Activated CD4-positive, alpha-beta T cell treated with anti-CD3 and anti-CD28 coated beads, Interleukin-2, amount 10 ng/mL, durations not matched to agents 7 days and 5 days (primary cell): ENCODE data around the gene TECTB. TPM values are rescaled to one million over a fixed set of nuclear protein-coding genes. Genes with fewer than 3 reads are reported as not detected.

Experiments used
- CTCF ChIA-PET: fragments of 350-600 bp; sonication (Branson Sonifier 250); formaldehyde crosslinking; loops from one replicate; lab custom pipeline; 2021; ENCODE audit warnings: antibody characterized with exemption; lab: Charles Lee
- POLR2A ChIA-PET: fragments of 350-600 bp; sonication (Branson Sonifier 250); formaldehyde crosslinking; loops from one replicate; lab custom pipeline; 2021; ENCODE audit warnings: antibody characterized with exemption; lab: Charles Lee
- DNase-seq: peaks from one replicate; pipeline ENCODE4 v3.0.0-alpha.2; 2020
- H3K27ac Mint-ChIP-seq: one replicate; pipeline ENCODE4 v1.8.0; 2021; ENCODE audit warnings: mild to moderate bottlenecking, moderate library complexity, mixed read lengths
- H3K27me3 Mint-ChIP-seq: one replicate; pipeline ENCODE4 v1.8.0; 2021; ENCODE audit warnings: mixed read lengths
- H3K36me3 Mint-ChIP-seq: one replicate; pipeline ENCODE4 v1.8.0; 2021; ENCODE audit warnings: low read depth, mixed read lengths
- H3K4me1 Mint-ChIP-seq: one replicate; pipeline ENCODE4 v1.8.0; 2021; ENCODE audit warnings: mixed read lengths
- H3K4me3 Mint-ChIP-seq: one replicate; pipeline ENCODE4 v1.8.0; 2021; ENCODE audit warnings: mild to moderate bottlenecking, moderate library complexity, mixed read lengths
- H3K9me3 Mint-ChIP-seq: one replicate; pipeline ENCODE4 v1.8.0; 2021; ENCODE audit warnings: mixed read lengths
- total RNA-seq, 2 experiments: library from RNA; stranded (reverse); gene quantifications; one replicate each; pipeline ENCODE4 v1.2.3, GENCODE V29; 2021

The TECTB gene
- total RNA-seq, 2 experiments from 2014 or later: not detected

- no peak overlapping the region for H3K4me3 Mint-ChIP-seq
- H3K36me3 Mint-ChIP-seq: no peaks in the 10 kb centered on the region
- no peak for DNase-seq
- ChIA-PET CTCF (interaction anchor here (0.6 kb wide), 1 partner anchor 1928 kb away, joined by 10 read pairs; no protein-coding TSS in a partner anchor), POLR2A (no interaction called here)
- peaks cover 16% of the 10 kb centered on the region for H3K27me3 Mint-ChIP-seq
- no peaks in the 10 kb centered on the region for H3K9me3 Mint-ChIP-seq
- no peak overlapping the region for H3K27ac Mint-ChIP-seq
- H3K4me1 Mint-ChIP-seq: no peaks in the 10 kb centered on the region
Observed at GRCh38 chr10:112280205-112280921, 2.8 kb upstream of the TECTB start.

DNA sequence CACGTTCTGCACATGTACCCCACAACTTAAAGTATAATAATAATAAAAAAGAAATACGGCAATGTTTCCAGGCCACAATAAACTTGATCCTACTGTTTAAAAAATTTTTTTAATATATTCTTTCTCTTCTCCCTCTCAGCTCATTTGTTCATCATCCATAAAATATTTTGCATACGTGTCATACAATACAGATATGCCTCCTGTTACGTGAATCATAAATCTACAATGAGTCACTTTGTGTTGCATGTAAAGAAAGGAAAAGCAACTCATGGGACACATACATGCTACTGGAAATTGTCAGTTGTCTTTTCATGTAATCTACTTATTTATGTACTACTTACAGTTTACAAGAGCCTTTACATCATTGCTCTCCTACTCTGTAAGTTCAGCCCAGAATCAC lies 1.1 kb upstream of the TECTB start:
- Mint-ChIP-seq H3K4me3 (no peak overlapping the region), H3K27me3 (peaks cover 16% of the 10 kb centered on the region), H3K4me1 (no peaks in the 10 kb centered on the region), H3K27ac (no peak overlapping the region), H3K36me3 (no peaks in the 10 kb centered on the region), H3K9me3 (no peaks in the 10 kb centered on the region)
- CTCF ChIA-PET: no interaction called here
- POLR2A ChIA-PET: no interaction called here
- no peak for DNase-seq

DNA sequence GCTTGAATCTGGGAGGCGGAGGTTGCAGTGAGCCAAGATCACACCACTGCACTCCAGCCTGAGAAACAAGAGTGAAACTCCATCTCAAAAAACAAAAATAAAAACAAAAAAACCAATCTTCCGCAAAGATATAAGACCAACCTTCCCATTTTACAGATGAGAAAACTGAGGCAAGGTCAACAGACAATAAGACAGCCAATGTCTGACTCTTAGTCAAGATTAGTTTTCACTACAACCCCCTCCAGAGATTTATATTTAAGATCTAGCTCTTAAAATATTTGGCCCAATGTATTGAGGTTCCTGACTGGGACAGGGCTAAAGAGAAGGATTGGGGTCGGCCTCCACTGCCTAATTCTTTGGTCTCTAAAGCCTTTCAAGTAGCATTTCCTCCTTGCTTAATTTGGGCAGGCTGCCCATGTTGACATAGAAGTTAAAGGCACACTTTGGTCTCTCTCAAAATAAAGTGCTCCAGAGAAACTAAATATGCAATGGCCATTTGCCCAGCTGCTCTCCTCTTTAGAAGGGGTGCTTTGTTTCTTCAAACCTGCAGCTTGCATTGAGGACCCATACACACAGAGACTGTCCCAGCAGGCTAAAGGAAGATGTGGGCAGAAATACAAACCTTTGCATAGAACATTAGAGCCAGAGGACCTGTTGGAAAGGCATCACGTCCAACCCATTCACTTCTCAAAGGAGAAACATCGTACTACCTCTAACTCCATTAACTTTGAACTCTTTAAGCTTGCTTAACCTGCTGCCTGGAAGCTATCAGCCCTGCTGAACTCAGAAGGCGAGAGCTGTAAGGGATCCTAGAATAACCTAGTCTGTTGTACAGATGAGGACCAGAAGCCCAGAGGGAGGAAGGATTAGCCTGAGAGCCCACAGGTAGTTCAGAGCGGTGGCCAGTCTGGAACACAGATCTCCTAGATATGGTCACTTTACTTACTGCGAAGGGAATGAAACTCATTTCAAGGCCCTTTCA lies 3.9 kb downstream of the TECTB start:
- ChIA-PET CTCF (no interaction called here), POLR2A (no interaction called here)
- Mint-ChIP-seq H3K4me3 (no peak overlapping the region), H3K4me1 (no peaks in the 10 kb centered on the region), H3K36me3 (no peaks in the 10 kb centered on the region), H3K27ac (no peak overlapping the region), H3K9me3 (no peaks in the 10 kb centered on the region), H3K27me3 (peaks cover 8% of the 10 kb centered on the region)
- no peak for DNase-seq

GRCh38 chr10:112287844-112288243 lies 4.6 kb downstream of the TECTB start:
- CTCF ChIA-PET: no interaction called here
- POLR2A ChIA-PET: no interaction called here
- DNase-seq: no peak
- Mint-ChIP-seq H3K27ac (no peak overlapping the region), H3K4me1 (no peaks in the 10 kb centered on the region), H3K4me3 (no peak overlapping the region), H3K36me3 (no peaks in the 10 kb centered on the region), H3K27me3 (peaks cover 6% of the 10 kb centered on the region), H3K9me3 (no peaks in the 10 kb centered on the region)

DNA sequence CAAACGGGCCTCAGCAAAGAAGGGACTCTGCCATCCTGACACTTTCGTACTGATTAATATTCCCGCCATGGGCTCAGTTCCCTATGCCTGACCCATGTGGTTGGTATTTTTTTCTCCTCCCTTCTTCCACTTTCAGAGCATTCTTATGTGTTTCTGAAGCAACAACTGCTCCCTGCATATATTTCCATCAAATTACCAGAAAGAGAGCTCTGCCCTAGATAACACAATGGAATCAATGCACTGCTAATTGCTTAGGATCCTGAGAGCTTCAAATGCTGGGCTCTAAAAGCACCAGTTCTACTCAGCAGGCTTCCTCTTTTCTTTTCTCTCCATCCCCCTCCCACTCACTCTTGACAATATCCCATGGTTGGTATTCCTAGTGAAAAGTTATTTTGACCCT lies 5.3 kb downstream of the TECTB start:
- Mint-ChIP-seq H3K36me3 (no peaks in the 10 kb centered on the region), H3K4me3 (no peak overlapping the region), H3K27ac (no peak overlapping the region), H3K9me3 (no peaks in the 10 kb centered on the region), H3K4me1 (no peaks in the 10 kb centered on the region), H3K27me3 (peaks cover 6% of the 10 kb centered on the region)
- no peak for DNase-seq
- ChIA-PET POLR2A (no interaction called here), CTCF (no interaction called here)

- ChIA-PET POLR2A (no interaction called here), CTCF (no interaction called here)
- Mint-ChIP-seq H3K27ac (no peak overlapping the region), H3K4me3 (no peak overlapping the region), H3K36me3 (no peaks in the 10 kb centered on the region), H3K27me3 (peaks cover 10% of the 10 kb centered on the region), H3K4me1 (no peaks in the 10 kb centered on the region), H3K9me3 (no peaks in the 10 kb centered on the region)
- no peak for DNase-seq
Observed at GRCh38 chr10:112289373-112290053, 6.3 kb downstream of the TECTB start.

GRCh38 chr10:112290054-112290373 lies 6.8 kb downstream of the TECTB start:
- no peak overlapping the region for H3K4me3 Mint-ChIP-seq
- no peak for DNase-seq
- peaks cover 12% of the 10 kb centered on the region for H3K27me3 Mint-ChIP-seq
- POLR2A ChIA-PET: no interaction called here
- CTCF ChIA-PET: no interaction called here
- H3K36me3 Mint-ChIP-seq: no peaks in the 10 kb centered on the region
- H3K27ac Mint-ChIP-seq: no peak overlapping the region
- H3K4me1 Mint-ChIP-seq: no peaks in the 10 kb centered on the region
- H3K9me3 Mint-ChIP-seq: no peaks in the 10 kb centered on the region

GRCh38 chr10:112294169-112294568 lies 11.0 kb downstream of the TECTB start:
- H3K27ac Mint-ChIP-seq: no peak overlapping the region
- peaks cover 15% of the 10 kb centered on the region for H3K27me3 Mint-ChIP-seq
- no peaks in the 10 kb centered on the region for H3K9me3 Mint-ChIP-seq
- DNase-seq: no peak
- H3K4me1 Mint-ChIP-seq: no peaks in the 10 kb centered on the region
- no peaks in the 10 kb centered on the region for H3K36me3 Mint-ChIP-seq
- H3K4me3 Mint-ChIP-seq: no peak overlapping the region
- POLR2A ChIA-PET: no interaction called here
- CTCF ChIA-PET: interaction anchor here (1.0 kb wide), 1 partner anchor 16 kb away, joined by 6 read pairs; no protein-coding TSS in a partner anchor

DNA sequence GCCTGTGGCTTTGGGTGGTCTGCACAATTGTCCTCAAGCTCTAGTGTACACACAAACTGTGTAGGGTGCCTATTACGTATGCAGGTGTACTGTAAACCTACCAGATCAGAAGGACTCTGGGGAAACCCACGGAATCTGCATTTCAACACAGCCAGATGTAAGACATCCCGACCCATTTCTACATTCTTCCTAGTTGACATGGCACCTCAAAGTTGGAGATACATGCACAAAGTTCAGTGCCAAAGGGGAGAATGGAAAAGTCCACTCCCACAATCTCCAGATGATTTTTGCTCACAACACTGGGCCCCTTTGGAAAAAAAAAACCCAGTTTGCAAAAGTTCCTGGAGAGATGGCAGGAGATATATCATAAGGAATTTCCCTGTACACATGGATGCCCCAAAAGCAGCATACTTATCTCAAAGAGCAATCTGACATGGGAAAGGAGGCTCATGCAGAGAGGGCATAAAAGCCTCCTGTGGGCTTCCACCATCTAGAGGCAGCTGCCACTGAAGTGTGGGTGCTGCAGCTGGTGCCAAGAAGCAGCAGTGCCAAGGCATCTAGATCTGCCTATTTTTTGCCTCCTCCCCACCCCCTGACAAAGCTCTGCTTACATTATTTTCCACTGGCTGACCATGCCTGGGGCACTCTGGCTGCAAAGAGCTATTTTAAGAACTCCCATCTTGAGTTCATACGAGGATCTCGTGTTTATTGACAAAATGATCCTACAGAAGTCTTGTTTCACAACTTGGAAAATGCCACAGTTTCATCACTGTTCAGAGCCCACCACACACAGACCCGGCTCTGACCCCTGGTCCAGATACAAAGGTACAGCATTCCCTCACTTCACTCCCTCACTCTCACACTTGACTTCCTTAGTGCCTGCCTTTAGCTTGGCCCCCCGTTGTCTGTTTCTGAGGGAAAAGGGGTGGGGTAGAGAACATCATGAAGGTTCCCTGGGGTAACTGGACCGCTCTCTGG lies 12.9 kb downstream of the TECTB start:
- Mint-ChIP-seq H3K27me3 (peaks cover 14% of the 10 kb centered on the region), H3K36me3 (no peaks in the 10 kb centered on the region), H3K9me3 (no peaks in the 10 kb centered on the region), H3K4me3 (no peak overlapping the region), H3K4me1 (no peaks in the 10 kb centered on the region), H3K27ac (no peak overlapping the region)
- DNase-seq: no peak
- ChIA-PET POLR2A (no interaction called here), CTCF (no interaction called here)

GRCh38 chr10:112296908-112297331 lies 13.7 kb downstream of the TECTB start:
- DNase-seq: no peak
- no peak overlapping the region for H3K4me3 Mint-ChIP-seq
- CTCF ChIA-PET: no interaction called here
- POLR2A ChIA-PET: no interaction called here
- peaks cover 12% of the 10 kb centered on the region for H3K27me3 Mint-ChIP-seq
- H3K36me3 Mint-ChIP-seq: no peaks in the 10 kb centered on the region
- no peak overlapping the region for H3K27ac Mint-ChIP-seq
- no peaks in the 10 kb centered on the region for H3K4me1 Mint-ChIP-seq
- no peaks in the 10 kb centered on the region for H3K9me3 Mint-ChIP-seq

DNA sequence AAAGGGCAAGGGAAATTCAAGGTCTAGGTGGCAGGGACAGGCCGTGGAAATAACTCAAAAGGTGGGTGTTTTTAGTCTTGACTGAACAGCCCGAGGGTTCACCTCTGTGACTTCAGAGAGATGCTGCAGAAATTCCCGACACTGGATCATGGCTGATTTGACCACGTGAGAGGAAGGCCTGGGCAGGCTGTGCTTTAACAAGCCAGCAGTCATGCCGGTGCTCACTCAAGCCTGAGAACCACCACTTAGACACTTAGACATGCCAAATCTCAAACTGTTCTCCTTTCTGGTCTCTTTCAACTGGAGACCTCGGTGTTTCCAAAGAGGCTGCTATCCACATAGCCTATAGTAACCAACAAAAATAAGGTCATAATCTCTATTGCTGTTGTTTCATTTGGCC lies 15.4 kb downstream of the TECTB start:
- no peaks in the 10 kb centered on the region for H3K4me1 Mint-ChIP-seq
- H3K9me3 Mint-ChIP-seq: no peaks in the 10 kb centered on the region
- DNase-seq: no peak
- H3K27me3 Mint-ChIP-seq: peaks cover 18% of the 10 kb centered on the region
- H3K27ac Mint-ChIP-seq: no peak overlapping the region
- H3K36me3 Mint-ChIP-seq: no peaks in the 10 kb centered on the region
- POLR2A ChIA-PET: no interaction called here
- CTCF ChIA-PET: no interaction called here
- H3K4me3 Mint-ChIP-seq: no peak overlapping the region

DNA sequence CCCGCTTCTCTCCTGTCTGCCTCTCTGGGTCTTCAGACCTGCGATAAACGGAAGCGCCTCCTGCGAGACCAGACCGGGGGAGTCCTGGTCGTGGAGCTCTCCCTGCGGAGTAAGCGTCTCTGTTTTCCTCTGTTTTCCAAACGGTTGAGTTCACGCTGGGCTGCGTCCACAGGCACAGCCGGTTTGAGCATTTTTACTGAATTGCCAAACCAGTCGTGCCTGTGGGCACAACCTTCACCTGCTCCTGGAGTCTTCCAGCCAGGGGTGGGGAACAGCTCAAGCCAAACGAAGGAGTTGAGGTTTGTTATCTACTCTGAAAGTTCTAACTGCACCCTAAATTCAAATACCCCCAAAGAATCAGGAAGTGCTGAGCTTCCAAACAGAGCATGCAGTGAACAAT lies 16.3 kb downstream of the TECTB start:
- H3K4me1 Mint-ChIP-seq: no peaks in the 10 kb centered on the region
- ChIA-PET POLR2A (no interaction called here), CTCF (no interaction called here)
- no peak for DNase-seq
- no peak overlapping the region for H3K27ac Mint-ChIP-seq
- H3K36me3 Mint-ChIP-seq: no peaks in the 10 kb centered on the region
- H3K4me3 Mint-ChIP-seq: no peak overlapping the region
- no peaks in the 10 kb centered on the region for H3K9me3 Mint-ChIP-seq
- peaks cover 16% of the 10 kb centered on the region for H3K27me3 Mint-ChIP-seq
